ENCODE measurements around the gene LAMTOR3. TPM values are rescaled to one million over a fixed set of nuclear protein-coding genes. Genes with fewer than 3 reads are reported as not detected.

LAMTOR3 gene, protein sequence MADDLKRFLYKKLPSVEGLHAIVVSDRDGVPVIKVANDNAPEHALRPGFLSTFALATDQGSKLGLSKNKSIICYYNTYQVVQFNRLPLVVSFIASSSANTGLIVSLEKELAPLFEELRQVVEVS
- total RNA-seq, result 22.2 and 37.0 TPM in 2 replicates

DNA sequence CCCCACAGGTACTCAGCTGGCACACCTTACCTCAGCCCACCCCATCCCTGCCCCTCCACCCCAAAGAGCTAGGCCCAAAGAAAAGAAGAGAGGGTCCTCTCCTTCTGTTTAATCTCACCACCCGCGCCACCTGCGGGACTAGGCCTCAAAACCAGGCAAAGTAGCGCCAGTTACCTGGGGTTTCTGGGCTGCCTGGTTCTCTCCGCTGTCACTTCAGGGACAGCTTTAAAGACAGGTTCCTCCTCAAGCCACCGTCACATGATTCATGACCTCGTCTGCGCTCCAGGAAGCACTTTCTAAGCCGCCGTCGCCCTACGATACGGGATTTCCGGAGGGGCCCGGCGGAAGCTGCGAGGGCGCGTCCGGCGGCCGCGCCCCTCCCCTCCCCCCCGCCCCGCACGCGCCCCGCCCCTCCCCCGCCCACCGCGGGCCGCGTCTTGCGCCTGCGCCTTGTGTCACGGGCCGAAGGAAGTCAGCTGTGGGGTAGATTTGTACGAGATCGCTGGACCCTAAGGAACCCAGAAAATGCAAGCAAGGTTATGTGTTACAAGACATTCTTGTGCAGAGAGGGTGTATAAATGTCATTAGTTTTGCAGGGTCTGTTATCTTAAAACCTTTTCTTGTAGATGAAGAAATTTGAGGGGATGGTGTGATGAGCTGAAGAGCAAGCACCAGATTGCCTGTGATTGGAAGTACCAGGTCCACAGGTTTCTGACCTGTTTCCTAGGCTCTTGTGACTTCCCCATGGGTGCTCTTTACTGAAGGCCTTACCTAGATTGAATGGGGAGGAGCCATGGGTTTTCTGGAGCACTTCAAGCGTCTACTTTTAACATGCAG is at the start of gene LAMTOR3:
Gene LAMTOR3 (minus strand): TSS at position 267 of the 837 bp plus-strand sequence. CDS start 464 bp downstream, outside the sequence.
- peak; percentile 48 for DNase-seq (ENCODE audit: low read depth)
- peak within 1 kb of the TSS; percentile 90 for H3K4me3 ChIP-seq (ENCODE audit: low read depth, low read length)
- no peak for TF ChIP-seq CTCF (conservative IDR thresholded peaks at IDR 0.05; ENCODE audit: low read depth, low read length)

- DNase-seq (ENCODE audit: low read depth), result no peak
- H3K4me3 ChIP-seq (ENCODE audit: low read depth, low read length), result no peak overlapping the region
- TF ChIP-seq CTCF (conservative IDR thresholded peaks at IDR 0.05; ENCODE audit: low read depth, low read length), result no peak
Observed at GRCh38 chr4:99938243-99938753, 44.1 kb upstream of the LAMTOR3 start.

DNA sequence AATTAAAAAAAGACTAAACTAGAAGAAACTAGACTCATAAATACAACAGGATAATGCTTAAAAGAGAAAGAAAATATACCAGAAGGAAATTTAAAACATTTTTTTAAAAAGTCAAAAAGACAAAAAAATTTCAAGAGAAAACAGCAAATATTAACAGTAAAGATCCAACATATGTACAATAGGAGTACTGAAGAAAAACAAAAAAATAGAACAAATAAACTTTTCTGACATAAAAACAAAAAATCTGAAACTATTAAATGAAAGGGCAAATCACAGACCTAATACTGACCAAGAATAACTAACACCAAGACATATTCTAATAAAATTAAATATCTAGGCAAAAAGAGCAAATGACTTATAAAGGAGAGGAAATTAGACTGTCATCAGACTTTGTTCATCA is 40.7 kb upstream of the LAMTOR3 start:
- DNase-seq (ENCODE audit: low read depth), result no peak
- no peak for TF ChIP-seq CTCF (conservative IDR thresholded peaks at IDR 0.05; ENCODE audit: low read depth, low read length)

GRCh38 chr4:99927566-99927965 is 33.3 kb upstream of the LAMTOR3 start:
- no peak overlapping the region for H3K4me3 ChIP-seq (ENCODE audit: low read depth, low read length)
- DNase-seq (ENCODE audit: low read depth), result no peak
- TF ChIP-seq CTCF (conservative IDR thresholded peaks at IDR 0.05; ENCODE audit: low read depth, low read length), result no peak

More for the DNA sequence above, 40.7 kb upstream of the LAMTOR3 start:
- no peak overlapping the region for H3K4me3 ChIP-seq (ENCODE audit: low read depth, low read length)

DNA sequence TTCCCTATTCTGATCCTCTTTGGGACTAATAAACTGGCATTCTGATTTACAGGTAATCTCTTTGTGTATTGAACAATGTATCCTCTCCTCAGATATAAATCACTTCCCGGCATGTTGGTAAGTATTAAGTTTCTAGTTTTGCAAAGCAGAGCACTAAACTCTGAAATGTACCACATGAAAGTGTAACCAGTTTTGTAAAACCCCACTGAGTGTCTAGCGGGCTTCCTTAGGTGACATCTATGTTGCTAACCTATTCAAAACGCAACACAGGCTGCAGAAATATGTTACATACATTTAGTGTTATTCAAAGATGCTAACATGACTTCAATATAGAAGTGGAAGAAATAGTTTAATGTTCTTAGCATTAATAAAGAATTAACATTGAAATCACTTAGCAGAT is 26.9 kb upstream of the LAMTOR3 start:
- H3K4me3 ChIP-seq (ENCODE audit: low read depth, low read length), result no peak overlapping the region
- TF ChIP-seq CTCF (conservative IDR thresholded peaks at IDR 0.05; ENCODE audit: low read depth, low read length), result no peak
- no peak for DNase-seq (ENCODE audit: low read depth)

DNA sequence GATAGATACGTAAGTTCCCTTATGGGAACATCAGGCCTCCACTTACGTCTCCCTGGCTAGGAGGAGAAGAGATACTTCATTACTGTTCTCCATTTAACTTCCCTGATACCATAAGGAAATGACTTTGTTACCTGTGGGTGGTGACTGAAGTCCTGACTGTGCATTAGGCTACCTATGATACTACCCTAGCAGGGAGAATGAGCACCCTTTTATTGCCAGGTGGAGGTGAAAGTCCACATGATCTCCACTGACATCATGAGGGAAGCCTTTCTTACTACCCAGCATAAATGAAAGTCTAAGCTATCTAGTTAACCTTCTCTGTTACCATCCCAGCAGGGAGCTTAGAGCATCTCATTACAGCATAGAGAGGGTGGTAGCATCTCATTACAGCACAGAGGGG is 24.4 kb upstream of the LAMTOR3 start:
- no peak for TF ChIP-seq CTCF (conservative IDR thresholded peaks at IDR 0.05; ENCODE audit: low read depth, low read length)
- DNase-seq (ENCODE audit: low read depth), result no peak
- no peak overlapping the region for H3K4me3 ChIP-seq (ENCODE audit: low read depth, low read length)

Measured in epithelial cell of proximal tubule (primary cell).